Cardiac fibroblast (primary cell): ENCODE measurements around the gene HDAC4.

Experiments used
- DNase-seq, 2 donors: peaks; one replicate each; pipeline versions ENCODE4 v3.0.0 to v3.0.0-alpha.2; 2010; ENCODE audit warnings: low read depth in 2 of 2
- H3K4me3 ChIP-seq, 2 donors: replicated peaks in 1 of 2; 1 replicate in 1 of 2; 2 replicates in 1 of 2; pipeline ENCODE4 v1.5.1; 2011; ENCODE audit warnings: low read depth in 2 of 2, low read length in 2 of 2, mild to moderate bottlenecking in 2 of 2, moderate library complexity in 1 of 2
- CTCF ChIP-seq: IDR thresholded peaks from one replicate; pipeline ENCODE4 v1.5.1; 2011; ENCODE audit warnings: low read depth, mild to moderate bottlenecking, low read length, inconsistent platforms

Gene HDAC4

GRCh38 chr2:239067196-239067865 is 333.5 kb downstream of the HDAC4 start:
- no peak for DNase-seq
- no peak for TF ChIP-seq CTCF
- H3K4me3 ChIP-seq: no peak overlapping the region

- no peak for TF ChIP-seq CTCF
- DNase-seq: no peak
- no peak overlapping the region for H3K4me3 ChIP-seq
These were observed 334.2 kb downstream of the HDAC4 start for GRCh38 chr2:239066597-239066996.

- no peak for DNase-seq
- TF ChIP-seq CTCF: no peak
- no peak overlapping the region for H3K4me3 ChIP-seq
These were observed 334.9 kb downstream of the HDAC4 start for GRCh38 chr2:239065962-239066361.

- H3K4me3 ChIP-seq: no peak overlapping the region
- TF ChIP-seq CTCF: no peak
- no peak for DNase-seq
These were observed 335.3 kb downstream of the HDAC4 start for GRCh38 chr2:239065537-239065936.

GRCh38 chr2:239064891-239065290 is 335.9 kb downstream of the HDAC4 start:
- no peak overlapping the region for H3K4me3 ChIP-seq
- TF ChIP-seq CTCF: no peak
- no peak for DNase-seq

GRCh38 chr2:239064253-239064652 is 336.6 kb downstream of the HDAC4 start:
- no peak for TF ChIP-seq CTCF
- DNase-seq: no peak
- no peak overlapping the region for H3K4me3 ChIP-seq

GRCh38 chr2:239062743-239063142 is 338.1 kb downstream of the HDAC4 start:
- no peak for TF ChIP-seq CTCF
- no peak for DNase-seq
- H3K4me3 ChIP-seq: no peak overlapping the region
